HEK293 (cell line): ENCODE measurements around the gene HID1.

Source experiments
- CTCF ChIA-PET: fragments of 350-600 bp; formaldehyde crosslinking; extraction: SDS; loops from one replicate; lab custom pipeline; 2021; ENCODE audit warnings: antibody characterized with exemption; lab: Yijun Ruan, JAX
- POLR2A ChIA-PET: fragments of 300-600 bp; formaldehyde crosslinking; extraction: SDS; loops from one replicate; lab custom pipeline; 2020; ENCODE audit warnings: antibody characterized with exemption, inconsistent platforms; lab: Yijun Ruan, JAX
- H3K27ac ChIP-seq: fragments of 200-500 bp; sonication (Bioruptor generic); 2 replicates; pipeline ENCODE4 v1.5.1; 2014; ENCODE audit warnings: low read depth, low read length, control low read depth, inconsistent platforms; ENCODE audit errors: extremely low read depth
- H3K36me3 ChIP-seq, 2 experiments: fragments of 200-500 bp in 1 of 2; sonication (Bioruptor generic) in 1 of 2; 1 replicate in 1 of 2; 2 replicates in 1 of 2; pipeline ENCODE4 v1.5.1; 2014 to 2017; ENCODE audit warnings: inconsistent platforms in 2 of 2, low read length in 2 of 2; ENCODE audit not compliant: control insufficient read depth in 2 of 2, insufficient read depth in 1 of 2
- H3K4me1 ChIP-seq: fragments of 200-500 bp; sonication (Bioruptor generic); 2 replicates; pipeline ENCODE4 v1.5.1; 2014; ENCODE audit warnings: mild to moderate bottlenecking, low read length, inconsistent platforms; ENCODE audit not compliant: control insufficient read depth, insufficient read depth
- H3K4me3 ChIP-seq: 2 replicates; pipeline ENCODE4 v1.5.1; 2011; ENCODE audit warnings: low read depth, mild to moderate bottlenecking, control low read depth, low read length, moderate library complexity
- H3K9me3 ChIP-seq: fragments of 200-500 bp; sonication (Bioruptor generic); 2 replicates; pipeline ENCODE4 v1.5.1; 2014; ENCODE audit warnings: low read depth, low read length, inconsistent platforms; ENCODE audit not compliant: control insufficient read depth, insufficient read depth
- EGR2 ChIP-seq: fragments of 450-650 bp; formaldehyde crosslinking; IDR thresholded peaks from 2 replicates; pipeline ENCODE4 v1.5.1; 2016; ENCODE audit warnings: low read depth, missing biosample characterization, missing genetic modification characterization
- GLIS1 ChIP-seq: fragments of 450-650 bp; formaldehyde crosslinking; IDR thresholded peaks from 2 replicates; pipeline ENCODE4 v1.5.1; 2016; ENCODE audit warnings: missing biosample characterization, missing genetic modification characterization
- GLIS2 ChIP-seq: fragments of 450-650 bp; formaldehyde crosslinking; IDR thresholded peaks from 2 replicates; pipeline ENCODE4 v1.5.1; 2016; ENCODE audit warnings: missing biosample characterization, missing genetic modification characterization
- HOXA7 ChIP-seq: sonication (generic); formaldehyde crosslinking; IDR thresholded peaks from 2 replicates; pipeline ENCODE4 v1.8.1; 2022; ENCODE audit warnings: missing genetic modification reagents, borderline replicate concordance
- KLF1 ChIP-seq: fragments of 450-650 bp; formaldehyde crosslinking; IDR thresholded peaks from 2 replicates; pipeline ENCODE4 v1.5.1; 2016; ENCODE audit warnings: missing biosample characterization, missing genetic modification characterization
- SCRT2 ChIP-seq: fragments of 450-650 bp; formaldehyde crosslinking; IDR thresholded peaks from 2 replicates; pipeline ENCODE4 v1.5.1; 2016; ENCODE audit warnings: missing biosample characterization, missing genetic modification characterization
- SETDB1 ChIP-seq: IDR thresholded peaks from one replicate; pipeline ENCODE4 v1.6.1; 2017; ENCODE audit warnings: mild to moderate bottlenecking, low read length, moderate library complexity, mixed read lengths; ENCODE audit not compliant: insufficient read length
- SP7 ChIP-seq: fragments of 450-650 bp; formaldehyde crosslinking; IDR thresholded peaks from 2 replicates; pipeline ENCODE4 v1.5.1; 2016; ENCODE audit warnings: missing biosample characterization, missing genetic modification characterization
- WT1 ChIP-seq: fragments of 450-650 bp; formaldehyde crosslinking; IDR thresholded peaks from 2 replicates; pipeline ENCODE4 v1.5.1; 2016; ENCODE audit warnings: missing biosample characterization, missing genetic modification characterization
- YY2 ChIP-seq: fragments of 450-650 bp; formaldehyde crosslinking; IDR thresholded peaks from 2 replicates; pipeline ENCODE4 v1.5.1; 2016; ENCODE audit warnings: missing biosample characterization, missing genetic modification characterization
- ZBTB20 ChIP-seq: fragments of 450-650 bp; formaldehyde crosslinking; IDR thresholded peaks from 2 replicates; pipeline ENCODE4 v1.5.1; 2016; ENCODE audit warnings: missing biosample characterization, missing genetic modification characterization
- ZBTB8A ChIP-seq: fragments of 450-650 bp; formaldehyde crosslinking; IDR thresholded peaks from 2 replicates; pipeline ENCODE4 v1.5.1; 2016; ENCODE audit warnings: missing biosample characterization, missing genetic modification characterization
- ZFP69B ChIP-seq: fragments of 450-650 bp; formaldehyde crosslinking; IDR thresholded peaks from 2 replicates; pipeline ENCODE4 v1.5.1; 2016; ENCODE audit warnings: missing biosample characterization, missing genetic modification characterization
- ZNF202 ChIP-seq: fragments of 450-650 bp; formaldehyde crosslinking; IDR thresholded peaks from 2 replicates; pipeline ENCODE4 v1.5.1; 2016; ENCODE audit warnings: missing biosample characterization, missing genetic modification characterization, borderline replicate concordance
- ZNF335 ChIP-seq: fragments of 450-650 bp; formaldehyde crosslinking; conservative IDR thresholded peaks from 2 replicates; pipeline ENCODE4 v1.5.1; 2016; ENCODE audit warnings: missing biosample characterization, missing genetic modification characterization
- ZNF391 ChIP-seq: fragments of 450-650 bp; formaldehyde crosslinking; IDR thresholded peaks from 2 replicates; pipeline ENCODE4 v1.5.1; 2016; ENCODE audit warnings: low read depth, missing biosample characterization, missing genetic modification characterization, borderline replicate concordance
- TF ChIP-seq, protein P1 (sequence below): fragments of 450-650 bp; formaldehyde crosslinking; conservative IDR thresholded peaks from 2 replicates; pipeline ENCODE4 v1.5.1; 2016; ENCODE audit warnings: low read depth, missing biosample characterization, missing genetic modification characterization
- TF ChIP-seq, protein P2 (sequence below): fragments of 450-650 bp; formaldehyde crosslinking; optimal IDR thresholded peaks from 2 replicates; pipeline ENCODE3; 2016; ENCODE audit warnings: missing biosample characterization, mild to moderate bottlenecking, missing genetic modification characterization
- TF ChIP-seq, protein P3 (sequence below): fragments of 450-650 bp; formaldehyde crosslinking; IDR thresholded peaks from 2 replicates; pipeline ENCODE4 v1.5.1; 2016; ENCODE audit warnings: missing biosample characterization, missing genetic modification characterization
- TF ChIP-seq, protein P4 (sequence below): fragments of 450-650 bp; formaldehyde crosslinking; IDR thresholded peaks from 2 replicates; pipeline ENCODE4 v1.5.1; 2016; ENCODE audit warnings: missing biosample characterization, missing genetic modification characterization
- TF ChIP-seq, protein P5 (sequence below): fragments of 450-650 bp; formaldehyde crosslinking; IDR thresholded peaks from 2 replicates; pipeline ENCODE4 v1.5.1; 2017; ENCODE audit warnings: missing biosample characterization, missing genetic modification characterization
- TF ChIP-seq, protein P6 (sequence below): fragments of 450-650 bp; formaldehyde crosslinking; IDR thresholded peaks from 2 replicates; pipeline ENCODE4 v1.5.1; 2016; ENCODE audit warnings: missing biosample characterization, missing genetic modification characterization

HID1 gene

DNA sequence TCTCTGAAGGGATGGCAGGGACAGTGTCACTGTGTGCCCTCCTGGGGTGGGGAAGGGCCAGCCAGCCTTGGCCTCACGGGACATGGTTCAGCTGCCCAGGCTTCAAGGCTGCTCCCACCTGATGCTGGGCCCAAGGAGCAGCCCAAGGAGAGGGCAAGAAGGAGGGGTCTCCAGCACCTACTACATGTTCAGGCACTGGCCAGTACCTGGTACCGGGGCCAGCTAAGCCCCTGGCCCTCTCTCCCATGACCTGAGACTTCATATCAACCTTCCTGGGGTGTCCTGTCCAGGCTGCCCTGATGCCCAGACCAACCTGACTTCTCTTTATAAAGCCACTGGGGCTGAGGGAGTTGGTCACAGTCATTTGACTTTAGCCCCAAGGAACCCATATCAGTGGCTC, 50.8 kb downstream of the HID1 start (continued):
- TF ChIP-seq, protein P1, sequence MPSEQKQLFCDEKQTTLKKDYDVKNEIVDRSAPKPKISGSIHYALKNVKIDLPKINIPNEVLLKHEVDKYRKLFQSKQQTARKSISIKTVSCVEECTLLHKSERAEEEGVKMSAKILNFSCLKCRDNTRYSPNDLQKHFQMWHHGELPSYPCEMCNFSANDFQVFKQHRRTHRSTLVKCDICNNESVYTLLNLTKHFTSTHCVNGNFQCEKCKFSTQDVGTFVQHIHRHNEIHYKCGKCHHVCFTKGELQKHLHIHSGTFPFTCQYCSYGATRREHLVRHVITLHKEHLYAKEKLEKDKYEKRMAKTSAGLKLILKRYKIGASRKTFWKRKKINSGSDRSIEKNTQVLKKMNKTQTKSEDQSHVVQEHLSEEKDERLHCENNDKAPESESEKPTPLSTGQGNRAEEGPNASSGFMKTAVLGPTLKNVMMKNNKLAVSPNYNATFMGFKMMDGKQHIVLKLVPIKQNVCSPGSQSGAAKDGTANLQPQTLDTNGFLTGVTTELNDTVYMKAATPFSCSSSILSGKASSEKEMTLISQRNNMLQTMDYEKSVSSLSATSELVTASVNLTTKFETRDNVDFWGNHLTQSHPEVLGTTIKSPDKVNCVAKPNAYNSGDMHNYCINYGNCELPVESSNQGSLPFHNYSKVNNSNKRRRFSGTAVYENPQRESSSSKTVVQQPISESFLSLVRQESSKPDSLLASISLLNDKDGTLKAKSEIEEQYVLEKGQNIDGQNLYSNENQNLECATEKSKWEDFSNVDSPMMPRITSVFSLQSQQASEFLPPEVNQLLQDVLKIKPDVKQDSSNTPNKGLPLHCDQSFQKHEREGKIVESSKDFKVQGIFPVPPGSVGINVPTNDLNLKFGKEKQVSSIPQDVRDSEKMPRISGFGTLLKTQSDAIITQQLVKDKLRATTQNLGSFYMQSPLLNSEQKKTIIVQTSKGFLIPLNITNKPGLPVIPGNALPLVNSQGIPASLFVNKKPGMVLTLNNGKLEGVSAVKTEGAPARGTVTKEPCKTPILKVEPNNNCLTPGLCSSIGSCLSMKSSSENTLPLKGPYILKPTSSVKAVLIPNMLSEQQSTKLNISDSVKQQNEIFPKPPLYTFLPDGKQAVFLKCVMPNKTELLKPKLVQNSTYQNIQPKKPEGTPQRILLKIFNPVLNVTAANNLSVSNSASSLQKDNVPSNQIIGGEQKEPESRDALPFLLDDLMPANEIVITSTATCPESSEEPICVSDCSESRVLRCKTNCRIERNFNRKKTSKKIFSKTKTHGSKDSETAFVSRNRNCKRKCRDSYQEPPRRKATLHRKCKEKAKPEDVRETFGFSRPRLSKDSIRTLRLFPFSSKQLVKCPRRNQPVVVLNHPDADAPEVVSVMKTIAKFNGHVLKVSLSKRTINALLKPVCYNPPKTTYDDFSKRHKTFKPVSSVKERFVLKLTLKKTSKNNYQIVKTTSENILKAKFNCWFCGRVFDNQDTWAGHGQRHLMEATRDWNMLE (tag by site-specific recombination), result no peak
- TF ChIP-seq SETDB1 (no peak), YY2 (no peak)
- TF ChIP-seq, all 188 proteins: peak for 1

DNA sequence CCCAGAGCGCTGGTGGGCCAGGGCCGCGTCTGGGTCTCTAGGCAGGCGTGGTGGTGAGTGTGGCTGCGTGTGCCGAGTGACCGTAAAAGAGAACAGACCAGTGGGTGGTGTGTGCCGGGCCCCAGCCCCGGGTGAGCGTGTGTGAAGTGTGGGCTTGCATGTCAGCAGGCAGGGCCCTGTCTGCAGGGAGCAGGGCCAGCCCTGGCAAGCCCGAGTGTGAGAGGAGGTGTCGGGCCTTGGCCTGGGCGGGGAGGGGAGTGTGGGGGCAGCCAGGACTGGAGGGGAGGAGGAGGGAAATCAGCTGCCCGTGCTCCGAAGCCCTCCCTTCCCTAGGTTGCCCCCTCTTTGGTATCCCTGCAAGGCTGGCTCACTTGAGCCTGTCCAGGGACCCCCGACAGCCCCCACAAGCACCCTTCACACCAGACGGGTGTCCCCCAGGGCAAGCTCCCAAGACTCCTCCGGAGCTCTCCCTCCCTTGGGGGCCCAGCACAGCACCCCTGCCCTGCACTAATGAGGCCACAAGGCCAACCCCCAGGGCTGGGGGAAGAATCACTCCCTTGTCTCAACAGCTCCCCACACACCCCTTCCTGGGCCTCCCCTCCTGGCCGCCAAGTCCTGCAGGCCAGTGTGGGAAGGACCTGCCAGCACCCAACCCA, 51.4 kb downstream of the HID1 start:
- no peak overlapping the region for H3K27ac ChIP-seq
- POLR2A ChIA-PET, result interaction anchor here (1.6 kb wide), 1 partner anchor 48 kb away, joined by 3 read pairs; the partner anchor contains the start of gene FDXR
- CTCF ChIA-PET, result interaction anchor here (0.5 to 6.3 kb wide), 7 partner anchors 10 to 829 kb away, joined by 3 to 69 read pairs (median 4); no protein-coding TSS in a partner anchor
- peaks cover 0 to 5% of the 10 kb centered on the region in 2 experiments; a peak in 1 of 3 replicates for H3K36me3 ChIP-seq
- H3K4me3 ChIP-seq, result no peak overlapping the region
- H3K4me1 ChIP-seq, result no peaks in the 10 kb centered on the region
- H3K9me3 ChIP-seq, result no peaks in the 10 kb centered on the region
- TF ChIP-seq WT1, result peak; percentile 56; the same call in 1 of the 2 replicates
- peak; percentile 70 for TF ChIP-seq ZBTB8A (tag by site-specific recombination)
- TF ChIP-seq ZNF391, result no peak
- peak; percentile 67 for TF ChIP-seq ZBTB20 (tag by site-specific recombination)
- TF ChIP-seq, protein P2, sequence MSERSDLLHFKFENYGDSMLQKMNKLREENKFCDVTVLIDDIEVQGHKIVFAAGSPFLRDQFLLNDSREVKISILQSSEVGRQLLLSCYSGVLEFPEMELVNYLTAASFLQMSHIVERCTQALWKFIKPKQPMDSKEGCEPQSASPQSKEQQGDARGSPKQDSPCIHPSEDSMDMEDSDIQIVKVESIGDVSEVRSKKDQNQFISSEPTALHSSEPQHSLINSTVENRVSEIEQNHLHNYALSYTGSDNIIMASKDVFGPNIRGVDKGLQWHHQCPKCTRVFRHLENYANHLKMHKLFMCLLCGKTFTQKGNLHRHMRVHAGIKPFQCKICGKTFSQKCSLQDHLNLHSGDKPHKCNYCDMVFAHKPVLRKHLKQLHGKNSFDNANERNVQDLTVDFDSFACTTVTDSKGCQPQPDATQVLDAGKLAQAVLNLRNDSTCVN (tag by site-specific recombination), result no peak
- peak; percentile 43 for TF ChIP-seq SP7 (tag by site-specific recombination)
- TF ChIP-seq HOXA7 (CRISPR knock-in tag), result no peak
- TF ChIP-seq, protein P3, sequence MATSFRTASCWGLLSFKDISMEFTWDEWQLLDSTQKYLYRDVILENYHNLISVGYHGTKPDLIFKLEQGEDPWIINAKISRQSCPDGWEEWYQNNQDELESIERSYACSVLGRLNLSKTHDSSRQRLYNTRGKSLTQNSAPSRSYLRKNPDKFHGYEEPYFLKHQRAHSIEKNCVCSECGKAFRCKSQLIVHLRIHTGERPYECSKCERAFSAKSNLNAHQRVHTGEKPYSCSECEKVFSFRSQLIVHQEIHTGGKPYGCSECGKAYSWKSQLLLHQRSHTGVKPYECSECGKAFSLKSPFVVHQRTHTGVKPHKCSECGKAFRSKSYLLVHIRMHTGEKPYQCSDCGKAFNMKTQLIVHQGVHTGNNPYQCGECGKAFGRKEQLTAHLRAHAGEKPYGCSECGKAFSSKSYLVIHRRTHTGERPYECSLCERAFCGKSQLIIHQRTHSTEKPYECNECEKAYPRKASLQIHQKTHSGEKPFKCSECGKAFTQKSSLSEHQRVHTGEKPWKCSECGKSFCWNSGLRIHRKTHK (tag by site-specific recombination), result no peak
- peak; percentile 39; the same call in 1 of the 2 replicates for TF ChIP-seq KLF1 (tag by site-specific recombination)
- TF ChIP-seq ZFP69B (tag by site-specific recombination), result peak; percentile 86
- peak; percentile 79; the same call in 1 of the 2 replicates for TF ChIP-seq GLIS2
- TF ChIP-seq ZNF335 (tag by site-specific recombination), result 0 out of 2 replicates have a peak, but pooled peaks have one; percentile 25
- TF ChIP-seq, protein P4, sequence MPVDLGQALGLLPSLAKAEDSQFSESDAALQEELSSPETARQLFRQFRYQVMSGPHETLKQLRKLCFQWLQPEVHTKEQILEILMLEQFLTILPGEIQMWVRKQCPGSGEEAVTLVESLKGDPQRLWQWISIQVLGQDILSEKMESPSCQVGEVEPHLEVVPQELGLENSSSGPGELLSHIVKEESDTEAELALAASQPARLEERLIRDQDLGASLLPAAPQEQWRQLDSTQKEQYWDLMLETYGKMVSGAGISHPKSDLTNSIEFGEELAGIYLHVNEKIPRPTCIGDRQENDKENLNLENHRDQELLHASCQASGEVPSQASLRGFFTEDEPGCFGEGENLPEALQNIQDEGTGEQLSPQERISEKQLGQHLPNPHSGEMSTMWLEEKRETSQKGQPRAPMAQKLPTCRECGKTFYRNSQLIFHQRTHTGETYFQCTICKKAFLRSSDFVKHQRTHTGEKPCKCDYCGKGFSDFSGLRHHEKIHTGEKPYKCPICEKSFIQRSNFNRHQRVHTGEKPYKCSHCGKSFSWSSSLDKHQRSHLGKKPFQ (tag by site-specific recombination), result peak; percentile 92
- no peak for TF ChIP-seq ZNF202
- TF ChIP-seq, protein P5, sequence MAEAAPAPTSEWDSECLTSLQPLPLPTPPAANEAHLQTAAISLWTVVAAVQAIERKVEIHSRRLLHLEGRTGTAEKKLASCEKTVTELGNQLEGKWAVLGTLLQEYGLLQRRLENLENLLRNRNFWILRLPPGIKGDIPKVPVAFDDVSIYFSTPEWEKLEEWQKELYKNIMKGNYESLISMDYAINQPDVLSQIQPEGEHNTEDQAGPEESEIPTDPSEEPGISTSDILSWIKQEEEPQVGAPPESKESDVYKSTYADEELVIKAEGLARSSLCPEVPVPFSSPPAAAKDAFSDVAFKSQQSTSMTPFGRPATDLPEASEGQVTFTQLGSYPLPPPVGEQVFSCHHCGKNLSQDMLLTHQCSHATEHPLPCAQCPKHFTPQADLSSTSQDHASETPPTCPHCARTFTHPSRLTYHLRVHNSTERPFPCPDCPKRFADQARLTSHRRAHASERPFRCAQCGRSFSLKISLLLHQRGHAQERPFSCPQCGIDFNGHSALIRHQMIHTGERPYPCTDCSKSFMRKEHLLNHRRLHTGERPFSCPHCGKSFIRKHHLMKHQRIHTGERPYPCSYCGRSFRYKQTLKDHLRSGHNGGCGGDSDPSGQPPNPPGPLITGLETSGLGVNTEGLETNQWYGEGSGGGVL, result peak; percentile 77
- TF ChIP-seq, protein P6, sequence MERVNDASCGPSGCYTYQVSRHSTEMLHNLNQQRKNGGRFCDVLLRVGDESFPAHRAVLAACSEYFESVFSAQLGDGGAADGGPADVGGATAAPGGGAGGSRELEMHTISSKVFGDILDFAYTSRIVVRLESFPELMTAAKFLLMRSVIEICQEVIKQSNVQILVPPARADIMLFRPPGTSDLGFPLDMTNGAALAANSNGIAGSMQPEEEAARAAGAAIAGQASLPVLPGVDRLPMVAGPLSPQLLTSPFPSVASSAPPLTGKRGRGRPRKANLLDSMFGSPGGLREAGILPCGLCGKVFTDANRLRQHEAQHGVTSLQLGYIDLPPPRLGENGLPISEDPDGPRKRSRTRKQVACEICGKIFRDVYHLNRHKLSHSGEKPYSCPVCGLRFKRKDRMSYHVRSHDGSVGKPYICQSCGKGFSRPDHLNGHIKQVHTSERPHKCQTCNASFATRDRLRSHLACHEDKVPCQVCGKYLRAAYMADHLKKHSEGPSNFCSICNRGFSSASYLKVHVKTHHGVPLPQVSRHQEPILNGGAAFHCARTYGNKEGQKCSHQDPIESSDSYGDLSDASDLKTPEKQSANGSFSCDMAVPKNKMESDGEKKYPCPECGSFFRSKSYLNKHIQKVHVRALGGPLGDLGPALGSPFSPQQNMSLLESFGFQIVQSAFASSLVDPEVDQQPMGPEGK (tag by site-specific recombination), result peak; percentile 43; the same call in 1 of the 2 replicates
- TF ChIP-seq SCRT2 (tag by site-specific recombination), result 0 out of 2 replicates have a peak, but pooled peaks have one; percentile 1
- TF ChIP-seq EGR2 (tag by site-specific recombination), result peak; percentile 83
- peak; percentile 85 for TF ChIP-seq GLIS1 (tag by site-specific recombination)
